HG02588 (cell line): ENCODE measurements around the gene ZNF506.
"Not testable (repeated sequence)": the region's sequence is repeated elsewhere in the genome, so short reads cannot be mapped to it uniquely, and the experiment has no call there.

Experiments used
- ATAC-seq: cut with Tn5 transposase; IDR thresholded peaks from one replicate; pipeline ENCODE4 v1.9.1; 2021; ENCODE audit warnings: mild to moderate bottlenecking, moderate library complexity; ENCODE audit not compliant: unreplicated experiment

ZNF506 gene

GRCh38 chr19:19821366-19821951 lies at the start of gene ZNF506:
Gene ZNF506, minus strand, starts transcription at chr19:19821750. Its CDS starts 147 bp downstream, at chr19:19821603.
- ATAC-seq = peak; percentile 85

GRCh38 chr19:19870086-19870485 lies 48.5 kb upstream of the ZNF506 start:
- not testable (repeated sequence) for ATAC-seq

- no peak for ATAC-seq
Measured at GRCh38 chr19:19866611-19867248, 45.2 kb upstream of the ZNF506 start.

- peak; percentile 97 for ATAC-seq
Measured at GRCh38 chr19:19865750-19866610, 44.4 kb upstream of the ZNF506 start, which contains the start of gene ZNF253. Gene ZNF253, plus strand, starts transcription at chr19:19865882. Its CDS starts 115 bp downstream, at chr19:19865997.

- no peak for ATAC-seq
Measured at GRCh38 chr19:19860756-19861390, 39.3 kb upstream of the ZNF506 start.

GRCh38 chr19:19858751-19859150 lies 37.2 kb upstream of the ZNF506 start:
- no peak for ATAC-seq

GRCh38 chr19:19851740-19852139 lies 30.2 kb upstream of the ZNF506 start:
- ATAC-seq = not testable (repeated sequence)

- no peak for ATAC-seq
Measured at GRCh38 chr19:19849056-19849455, 27.5 kb upstream of the ZNF506 start.

- no peak for ATAC-seq
Measured at GRCh38 chr19:19847781-19848180, 26.2 kb upstream of the ZNF506 start.

GRCh38 chr19:19835560-19836038 lies 14.0 kb upstream of the ZNF506 start:
- ATAC-seq = no peak

GRCh38 chr19:19826875-19827274 lies 5.3 kb upstream of the ZNF506 start:
- ATAC-seq = no peak

GRCh38 chr19:19823916-19824315 lies 2.4 kb upstream of the ZNF506 start:
- no peak for ATAC-seq

- ATAC-seq = not testable (repeated sequence)
Measured at GRCh38 chr19:19821976-19822375, 426 bp upstream of the ZNF506 start.

- no peak for ATAC-seq
Measured at GRCh38 chr19:19820774-19821320, 703 bp downstream of the ZNF506 start.

- ATAC-seq = no peak
Measured at GRCh38 chr19:19817357-19817756, 4.2 kb downstream of the ZNF506 start.

- no peak for ATAC-seq
Measured at GRCh38 chr19:19816679-19817078, 4.9 kb downstream of the ZNF506 start.

GRCh38 chr19:19811999-19812398 lies 9.6 kb downstream of the ZNF506 start:
- ATAC-seq = not testable (repeated sequence)

- ATAC-seq = no peak
Measured at GRCh38 chr19:19805480-19805879, 16.1 kb downstream of the ZNF506 start.

GRCh38 chr19:19788015-19788414 lies 33.5 kb downstream of the ZNF506 start:
- ATAC-seq = no peak

- ATAC-seq = not testable (repeated sequence)
Measured at GRCh38 chr19:19785476-19785875, 36.1 kb downstream of the ZNF506 start.

GRCh38 chr19:19782783-19783182 lies 38.8 kb downstream of the ZNF506 start:
- no peak for ATAC-seq
